Omental fat pad (tissue), 4 donors: Measurements from ENCODE around the gene IGF2R. TPM values are rescaled to one million over a fixed set of nuclear protein-coding genes. Genes with fewer than 3 reads are reported as not detected.

ENCODE experiments used
- ATAC-seq: fragments of 150-250 bp; one replicate; pipeline ENCODE4 v1.9.1; 2016; ENCODE audit warnings: mild to moderate bottlenecking, moderate library complexity; ENCODE audit not compliant: low FRiP score
- DNase-seq: peaks from one replicate; pipeline ENCODE4 v3.0.0-alpha.2; 2019; ENCODE audit warnings: low spot score
- total RNA-seq, 4 donors: library from RNA; depleted of rRNA; stranded (reverse); fragments of >200 nt; gene quantifications; one replicate each; pipeline ENCODE4 v1.1.0, GENCODE V29; 2016
- TF ChIP-seq, protein P1 (sequence below), 3 donors: fragments of 450-650 bp; IDR thresholded peaks; one replicate each; pipeline ENCODE4 v1.5.1; 2016 to 2017; ENCODE audit warnings: antibody characterized with exemption in 3 of 3, mild to moderate bottlenecking in 3 of 3, moderate library complexity in 2 of 3

IGF2R gene
- total RNA-seq, 4 donors from 2014 or later: 69.9 to 131 (median 110) TPM

DNA sequence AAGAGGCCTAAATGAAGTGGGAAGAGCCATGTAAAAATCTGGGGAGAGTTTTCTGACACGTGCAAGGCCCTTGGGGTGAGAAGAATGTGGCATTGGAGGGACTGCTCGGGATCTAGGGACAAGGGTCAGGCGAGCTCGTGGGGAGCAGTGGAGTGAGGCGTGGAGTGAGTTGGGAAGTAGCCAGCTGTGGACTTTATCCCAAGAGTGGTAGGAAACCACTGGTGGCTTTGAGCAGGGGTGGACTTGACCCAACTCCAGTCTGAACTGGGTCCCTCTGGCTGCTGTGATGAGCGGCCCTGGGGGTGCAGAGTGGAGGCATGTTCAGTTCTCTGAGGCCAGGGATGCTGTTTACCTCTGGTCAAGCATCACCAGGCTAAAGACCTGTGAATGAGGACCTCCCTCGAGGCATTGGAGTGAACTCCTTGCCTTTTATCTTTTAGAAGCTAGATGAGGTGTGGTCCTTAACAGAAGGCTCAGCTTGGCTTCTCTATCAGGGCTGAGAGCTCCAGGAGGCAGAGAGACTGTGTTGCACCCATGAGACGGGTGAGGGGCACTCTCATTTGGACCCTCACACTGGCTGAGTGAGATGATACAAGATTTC lies 173.3 kb downstream of the IGF2R start:
- no peak for DNase-seq
- no peak for ATAC-seq

DNA sequence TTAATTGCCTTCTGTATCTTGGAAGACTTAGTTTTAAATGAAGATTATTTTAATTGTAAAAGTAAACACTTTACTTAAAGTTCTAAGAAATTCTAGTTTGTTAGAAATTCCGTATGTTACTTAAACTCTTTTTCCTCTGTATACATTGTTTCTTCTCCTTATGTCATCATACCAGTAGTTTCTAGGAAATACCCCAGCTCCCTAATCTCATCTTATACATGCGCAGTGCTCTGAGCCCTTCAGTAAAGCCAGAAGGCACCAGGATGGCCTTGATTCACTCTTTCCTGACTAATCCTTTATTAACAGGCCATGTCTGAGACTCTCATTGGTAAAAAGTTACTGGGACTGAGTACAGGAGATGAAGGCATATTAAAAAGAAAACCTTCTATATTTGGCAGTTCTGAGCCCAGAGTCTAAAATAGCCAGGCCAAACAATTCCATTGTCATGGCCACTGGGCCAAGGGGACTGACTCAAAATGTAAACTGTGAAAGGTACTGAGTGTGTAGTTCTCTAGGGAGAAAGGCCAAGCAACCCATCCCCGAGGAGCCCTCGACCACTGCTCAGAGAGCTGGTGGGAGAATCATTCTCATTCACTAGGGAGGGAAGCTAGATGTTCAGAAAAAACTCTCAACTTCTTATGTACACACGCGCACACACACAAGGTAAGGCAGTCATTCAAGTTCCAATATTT lies 177.7 kb downstream of the IGF2R start:
- TF ChIP-seq, protein P1, sequence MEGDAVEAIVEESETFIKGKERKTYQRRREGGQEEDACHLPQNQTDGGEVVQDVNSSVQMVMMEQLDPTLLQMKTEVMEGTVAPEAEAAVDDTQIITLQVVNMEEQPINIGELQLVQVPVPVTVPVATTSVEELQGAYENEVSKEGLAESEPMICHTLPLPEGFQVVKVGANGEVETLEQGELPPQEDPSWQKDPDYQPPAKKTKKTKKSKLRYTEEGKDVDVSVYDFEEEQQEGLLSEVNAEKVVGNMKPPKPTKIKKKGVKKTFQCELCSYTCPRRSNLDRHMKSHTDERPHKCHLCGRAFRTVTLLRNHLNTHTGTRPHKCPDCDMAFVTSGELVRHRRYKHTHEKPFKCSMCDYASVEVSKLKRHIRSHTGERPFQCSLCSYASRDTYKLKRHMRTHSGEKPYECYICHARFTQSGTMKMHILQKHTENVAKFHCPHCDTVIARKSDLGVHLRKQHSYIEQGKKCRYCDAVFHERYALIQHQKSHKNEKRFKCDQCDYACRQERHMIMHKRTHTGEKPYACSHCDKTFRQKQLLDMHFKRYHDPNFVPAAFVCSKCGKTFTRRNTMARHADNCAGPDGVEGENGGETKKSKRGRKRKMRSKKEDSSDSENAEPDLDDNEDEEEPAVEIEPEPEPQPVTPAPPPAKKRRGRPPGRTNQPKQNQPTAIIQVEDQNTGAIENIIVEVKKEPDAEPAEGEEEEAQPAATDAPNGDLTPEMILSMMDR (IDR thresholded peaks at IDR 0.05): no peak
- DNase-seq: no peak
- no peak for ATAC-seq

More for the DNA sequence above, 173.3 kb downstream of the IGF2R start:
- TF ChIP-seq, protein P1 (IDR thresholded peaks at IDR 0.05): no peak

DNA sequence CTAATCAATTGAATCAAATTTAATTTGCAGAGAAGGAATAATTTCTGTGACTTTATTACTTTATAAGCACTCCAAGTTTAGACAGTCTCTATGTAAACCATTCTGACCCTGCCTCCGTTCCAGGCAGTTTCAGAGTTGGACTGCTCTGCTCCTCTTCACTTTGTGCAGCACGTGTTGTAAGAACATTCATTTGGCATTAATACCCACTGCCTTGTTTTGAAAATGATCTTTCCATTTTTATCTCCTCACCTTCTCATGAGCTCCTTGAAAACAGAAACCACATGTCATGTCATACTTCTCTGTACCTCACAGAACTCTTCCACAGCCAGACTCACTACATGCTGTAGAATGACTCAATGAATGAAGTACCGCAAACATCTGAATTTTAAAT lies 178.3 kb downstream of the IGF2R start:
- TF ChIP-seq, protein P1 (IDR thresholded peaks at IDR 0.05): no peak
- no peak for DNase-seq
- ATAC-seq: no peak

- ATAC-seq (no peak), DNase-seq (no peak)
- TF ChIP-seq, protein P1 (IDR thresholded peaks at IDR 0.05): no peak
These were observed 185.6 kb downstream of the IGF2R start for GRCh38 chr6:160154471-160154870.

GRCh38 chr6:160156842-160157241 lies 188.0 kb downstream of the IGF2R start:
- no peak for ATAC-seq
- DNase-seq: no peak
- TF ChIP-seq, protein P1 (IDR thresholded peaks at IDR 0.05): no peak

DNA sequence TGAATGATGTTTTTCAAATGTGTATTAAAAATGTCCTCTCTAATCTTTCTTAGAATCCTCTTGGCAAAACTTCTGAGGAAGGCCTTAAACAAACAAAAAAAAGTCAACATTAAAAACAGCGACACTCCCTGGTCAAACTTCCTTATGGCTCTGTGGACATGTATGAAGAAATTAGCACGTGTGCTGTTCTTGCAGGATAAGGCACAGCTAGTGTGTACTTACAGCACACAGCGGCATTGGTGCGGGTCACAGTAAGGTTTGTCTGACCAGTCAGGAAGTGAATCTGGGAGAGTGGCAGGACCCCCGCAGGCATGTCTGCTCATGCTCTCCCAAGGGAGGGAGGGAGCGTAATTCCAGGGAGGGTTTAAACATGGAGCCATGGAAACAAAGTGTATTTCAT lies 191.6 kb downstream of the IGF2R start:
- TF ChIP-seq, protein P1 (IDR thresholded peaks at IDR 0.05): no peak
- ATAC-seq (no peak), DNase-seq (no peak)

Other genes starting within 250 kb of the IGF2R start
- 100 to 1,000 TPM in 2 of 4 donors, 10 to 100 TPM in 2; 74.8 to 202 (median 133) TPM for gene WTAP, start 241.6 kb upstream of the IGF2R start, total RNA-seq
- 10 to 100 TPM in 1 of 4 donors, 1 to 10 TPM in 3; 4.6 to 15.1 (median 6.5) TPM for gene ACAT2, start 207.0 kb upstream of the IGF2R start, total RNA-seq
- gene TCP1, start 179.5 kb upstream of the IGF2R start, total RNA-seq: 100 to 1,000 TPM; 146 to 248 (median 192) TPM
- gene MRPL18, start 178.6 kb upstream of the IGF2R start, total RNA-seq: 10 to 100 TPM; 37.2 to 87.6 (median 60.3) TPM
- under 1 TPM in 1 of 4 donors, not detected in 3; 0.37 TPM for gene PNLDC1, start 168.8 kb upstream of the IGF2R start, total RNA-seq
- gene MAS1, start 78.1 kb upstream of the IGF2R start, total RNA-seq: under 1 TPM in 1 of 4 donors, not detected in 3; under 0.01 TPM
- 1 to 10 TPM in 2 of 4 donors, under 1 TPM in 2; 0.65 to 2.5 (median 1.0) TPM for gene SLC22A1, start 152.7 kb downstream of the IGF2R start, total RNA-seq